ENCODE measurements around the gene MVB12A. TPM values are rescaled to one million over a fixed set of nuclear protein-coding genes. Genes with fewer than 3 reads are reported as not detected.
A peak's percentile ranks its signal among the peaks of the same experiment; 100 is the strongest.

MVB12A gene
- total RNA-seq, 4 donors from 2014 or later = 42.8 to 87.9 (median 51.9) TPM

DNA sequence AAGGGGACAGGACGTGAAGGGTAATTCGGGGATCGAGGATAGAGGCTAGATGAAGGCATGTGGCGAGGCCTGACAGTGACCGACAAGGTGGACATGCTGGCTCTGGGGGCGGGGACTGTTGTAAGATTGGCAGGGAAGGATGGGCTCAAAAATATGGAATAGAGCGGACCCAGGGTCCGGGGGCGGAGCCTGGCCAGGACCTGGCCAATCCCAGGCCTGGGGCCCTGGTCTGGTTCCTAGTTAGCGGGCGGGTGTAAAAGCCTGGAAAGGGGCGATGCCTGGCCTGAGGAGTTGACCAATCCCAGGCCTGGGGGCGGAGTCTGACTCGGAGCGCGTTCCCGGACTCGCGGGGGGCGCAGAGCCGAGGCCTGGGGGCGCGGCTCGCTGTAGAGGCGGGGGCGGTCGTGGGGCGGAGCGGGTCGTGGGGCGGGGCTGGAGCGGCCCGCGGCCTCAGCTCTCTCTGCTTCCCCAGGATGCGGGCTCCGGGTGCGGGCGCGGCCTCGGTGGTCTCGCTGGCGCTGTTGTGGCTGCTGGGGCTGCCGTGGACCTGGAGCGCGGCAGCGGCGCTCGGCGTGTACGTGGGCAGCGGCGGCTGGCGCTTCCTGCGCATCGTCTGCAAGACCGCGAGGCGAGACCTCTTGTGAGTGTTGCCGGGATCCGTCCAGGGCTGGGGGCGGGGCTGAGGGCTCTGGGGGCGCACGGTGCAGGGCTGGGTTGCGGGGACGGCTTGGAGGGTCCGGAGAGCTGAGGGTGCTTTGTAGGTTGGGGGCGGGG, 50.4 kb downstream of the MVB12A start, which contains the start of gene SLC27A1:
Gene SLC27A1, plus strand, starts transcription at position 457 of the 774 bp plus-strand sequence. Its CDS starts 17 bp downstream, at position 474.
- Histone ChIP-seq H3K4me3 (peak within 1 kb of the TSS; percentile 65 to 88 (median 75)), H3K27ac (peak within 1 kb of the TSS; percentile 85 to 97 (median 91)), H3K9me3 (no peaks in the 10 kb centered on the region), H3K4me1 (peaks cover 0 to 68% (median 25%) of the 10 kb centered on the region in 4 donors), H3K27me3 (no peaks in the 10 kb centered on the region), H3K36me3 (no peaks in the 10 kb centered on the region)
- peak; percentile 98 for DNase-seq (ENCODE audit: low spot score in 2 of 2)
- WGBS, 2 donors = 0 to 1% methylated on average over 39 to 59 of the region's 67 CpGs
- TF ChIP-seq, protein P1, sequence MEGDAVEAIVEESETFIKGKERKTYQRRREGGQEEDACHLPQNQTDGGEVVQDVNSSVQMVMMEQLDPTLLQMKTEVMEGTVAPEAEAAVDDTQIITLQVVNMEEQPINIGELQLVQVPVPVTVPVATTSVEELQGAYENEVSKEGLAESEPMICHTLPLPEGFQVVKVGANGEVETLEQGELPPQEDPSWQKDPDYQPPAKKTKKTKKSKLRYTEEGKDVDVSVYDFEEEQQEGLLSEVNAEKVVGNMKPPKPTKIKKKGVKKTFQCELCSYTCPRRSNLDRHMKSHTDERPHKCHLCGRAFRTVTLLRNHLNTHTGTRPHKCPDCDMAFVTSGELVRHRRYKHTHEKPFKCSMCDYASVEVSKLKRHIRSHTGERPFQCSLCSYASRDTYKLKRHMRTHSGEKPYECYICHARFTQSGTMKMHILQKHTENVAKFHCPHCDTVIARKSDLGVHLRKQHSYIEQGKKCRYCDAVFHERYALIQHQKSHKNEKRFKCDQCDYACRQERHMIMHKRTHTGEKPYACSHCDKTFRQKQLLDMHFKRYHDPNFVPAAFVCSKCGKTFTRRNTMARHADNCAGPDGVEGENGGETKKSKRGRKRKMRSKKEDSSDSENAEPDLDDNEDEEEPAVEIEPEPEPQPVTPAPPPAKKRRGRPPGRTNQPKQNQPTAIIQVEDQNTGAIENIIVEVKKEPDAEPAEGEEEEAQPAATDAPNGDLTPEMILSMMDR (IDR thresholded peaks at IDR 0.05) = no peak
- TF ChIP-seq POLR2A (IDR thresholded peaks at IDR 0.05) (peak; percentile 13 to 64), EP300 (IDR thresholded peaks at IDR 0.05) (peak; percentile 52 to 58)

DNA sequence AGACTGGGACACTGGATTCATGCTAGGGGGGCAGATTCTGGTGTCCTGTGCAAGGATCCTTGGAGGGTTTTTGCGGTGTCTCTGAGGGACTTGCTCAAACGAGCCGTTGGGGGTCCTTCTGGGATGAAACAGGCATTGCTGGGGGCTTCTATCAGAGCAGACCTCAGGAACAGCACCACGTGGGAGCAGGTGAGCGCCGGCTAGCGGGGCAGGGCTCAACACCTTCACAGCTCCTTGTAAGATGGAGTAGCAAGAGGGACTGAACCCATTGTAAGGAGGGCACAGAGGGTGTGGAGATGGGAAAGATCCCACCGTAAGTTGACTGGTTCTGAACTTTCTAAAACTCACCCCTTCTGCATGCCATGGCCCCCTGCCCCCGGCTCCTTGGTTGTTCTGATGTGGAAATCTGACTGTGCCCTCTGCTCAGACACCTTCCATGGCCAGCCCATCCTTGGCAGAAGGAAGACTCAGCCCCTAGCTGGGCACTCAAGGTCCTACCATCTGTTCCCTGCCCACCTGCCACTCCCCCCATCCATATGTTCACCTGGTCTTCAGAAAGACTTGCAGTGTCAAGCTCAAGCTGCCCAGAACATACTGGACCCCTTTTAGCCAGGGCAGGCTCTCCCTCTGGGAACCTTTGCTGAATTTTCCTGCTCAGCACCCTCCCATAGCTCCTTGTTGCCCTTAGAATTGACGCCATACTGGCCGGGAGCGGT, 51.7 kb downstream of the MVB12A start:
- Histone ChIP-seq H3K27ac (peak overlapping the region; percentile 85 to 97 (median 90)), H3K9me3 (no peaks in the 10 kb centered on the region), H3K4me3 (peak overlapping the region; percentile 65 to 88 (median 75)), H3K4me1 (peaks cover 0 to 73% (median 32%) of the 10 kb centered on the region in 4 donors), H3K27me3 (no peaks in the 10 kb centered on the region), H3K36me3 (no peaks in the 10 kb centered on the region)
- WGBS, 2 donors = 47 to 53% methylated on average over 12 of the region's 12 CpGs
- no peak for TF ChIP-seq POLR2A (IDR thresholded peaks at IDR 0.05)
- TF ChIP-seq EP300 (IDR thresholded peaks at IDR 0.05) = no peak
- TF ChIP-seq, protein P1 (IDR thresholded peaks at IDR 0.05) = no peak
- no peak for DNase-seq (ENCODE audit: low spot score in 2 of 2)

DNA sequence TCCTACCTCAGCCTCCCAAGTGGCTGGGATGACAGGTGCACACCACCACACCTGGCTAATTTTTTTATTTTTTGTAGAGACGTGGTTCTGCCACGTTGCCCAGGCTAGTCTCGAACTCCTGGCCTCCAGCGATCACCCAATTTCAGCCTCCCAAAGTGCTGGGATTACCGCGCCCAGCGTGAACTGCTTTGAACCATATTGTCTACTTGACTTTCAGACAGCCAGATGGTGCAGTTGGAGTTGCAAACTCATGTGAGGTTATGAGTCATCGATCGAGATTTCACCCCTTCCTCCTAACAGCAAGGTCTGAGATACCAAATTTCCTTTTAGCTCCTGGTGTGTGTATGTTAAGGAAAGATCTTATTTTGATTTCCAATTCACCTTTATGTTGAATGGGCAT, 53.2 kb downstream of the MVB12A start:
- peaks cover 0 to 72% (median 29%) of the 10 kb centered on the region in 4 donors for H3K4me1 ChIP-seq
- 83 to 86% methylated on average over 9 of the region's 9 CpGs for WGBS, 2 donors
- H3K27ac ChIP-seq = peak overlapping the region in 2 of 4 donors; percentile 90 to 95
- TF ChIP-seq, protein P1 (IDR thresholded peaks at IDR 0.05) = no peak
- TF ChIP-seq POLR2A (IDR thresholded peaks at IDR 0.05) (no peak), EP300 (IDR thresholded peaks at IDR 0.05) (no peak)
- no peak for DNase-seq (ENCODE audit: low spot score in 2 of 2)
- no peaks in the 10 kb centered on the region for H3K36me3 ChIP-seq
- H3K9me3 ChIP-seq = no peaks in the 10 kb centered on the region
- H3K27me3 ChIP-seq = no peaks in the 10 kb centered on the region
- no peak overlapping the region for H3K4me3 ChIP-seq

Other genes starting within 250 kb of the MVB12A start
- 10 to 100 TPM; 17.4 to 50.0 (median 28.0) TPM for gene USE1, start 204.7 kb upstream of the MVB12A start, total RNA-seq
- 10 to 100 TPM in 1 of 4 donors, 1 to 10 TPM in 3; 3.3 to 30.0 (median 5.8) TPM for gene OCEL1, start 193.8 kb upstream of the MVB12A start, total RNA-seq
- gene NR2F6, start 174.1 kb upstream of the MVB12A start, total RNA-seq = 10 to 100 TPM; 30.0 to 46.0 (median 39.5) TPM
- 10 to 100 TPM in 2 of 4 donors, 1 to 10 TPM in 2; 3.1 to 29.4 (median 17.5) TPM for gene USHBP1, start 155.3 kb upstream of the MVB12A start, total RNA-seq
- gene BABAM1, start 152.6 kb upstream of the MVB12A start, total RNA-seq = 10 to 100 TPM; 60.0 to 72.0 (median 67.0) TPM
- gene ANKLE1, start 138.1 kb upstream of the MVB12A start, total RNA-seq = 1 to 10 TPM in 2 of 4 donors, under 1 TPM in 2; 0.44 to 2.1 (median 0.90) TPM
- 10 to 100 TPM; 15.7 to 22.9 (median 19.9) TPM for gene ABHD8, start 116.6 kb upstream of the MVB12A start, total RNA-seq
- 100 to 1,000 TPM; 143 to 187 (median 175) TPM for gene MRPL34, start 114.2 kb upstream of the MVB12A start, total RNA-seq
- 10 to 100 TPM in 1 of 4 donors, 1 to 10 TPM in 3; 5.7 to 14.7 (median 7.8) TPM for gene DDA1, start 110.5 kb upstream of the MVB12A start, total RNA-seq
- gene ANO8, start 85.2 kb upstream of the MVB12A start, total RNA-seq = 10 to 100 TPM; 10.7 to 23.1 (median 13.3) TPM
- 10 to 100 TPM; 15.9 to 59.4 (median 28.8) TPM for gene GTPBP3, start 82.5 kb upstream of the MVB12A start, total RNA-seq
- gene PLVAP, start 42.7 kb upstream of the MVB12A start, total RNA-seq = 100 to 1,000 TPM in 1 of 4 donors, 10 to 100 TPM in 3; 21.8 to 142 (median 78.8) TPM
- gene CCDC194, start 25.9 kb upstream of the MVB12A start, total RNA-seq = 1 to 10 TPM in 2 of 4 donors, under 1 TPM in 1, not detected in 1; 0.63 to 4.5 (median 2.0) TPM
- gene BST2, start 14.4 kb upstream of the MVB12A start, total RNA-seq = 10 to 100 TPM; 71.0 to 77.4 (median 72.2) TPM
- gene TMEM221, start 28.6 kb downstream of the MVB12A start, total RNA-seq = 1 to 10 TPM in 1 of 4 donors, under 1 TPM in 2, not detected in 1; 0.21 to 2.0 (median 0.30) TPM
- gene NXNL1, start 40.9 kb downstream of the MVB12A start, total RNA-seq = under 1 TPM in 1 of 4 donors, not detected in 3; 0.44 TPM
- gene SLC27A1, start 50.5 kb downstream of the MVB12A start, total RNA-seq = 10 to 100 TPM; 30.6 to 69.3 (median 55.9) TPM
- 10 to 100 TPM; 82.2 to 96.7 (median 92.2) TPM for gene PGLS, start 91.6 kb downstream of the MVB12A start, total RNA-seq
- 100 to 1,000 TPM in 1 of 4 donors, 10 to 100 TPM in 3; 74.5 to 141 (median 88.2) TPM for gene COLGALT1, start 135.6 kb downstream of the MVB12A start, total RNA-seq

All from tibial nerve (tissue), 4 donors.